Kidney epithelial cell (primary cell): ENCODE results near the gene JAK1. TPM values are rescaled to one million over a fixed set of nuclear protein-coding genes. Genes with fewer than 3 reads are reported as not detected.

Experiments used
- DNase-seq: peaks from one replicate; pipeline ENCODE4 v3.0.0-alpha.2; 2010; ENCODE audit warnings: low read depth
- H3K27me3 ChIP-seq: 2 replicates; pipeline ENCODE4 v1.6.0; 2011; ENCODE audit warnings: low read length; ENCODE audit not compliant: control insufficient read depth, insufficient read depth
- H3K36me3 ChIP-seq: 2 replicates; pipeline ENCODE4 v1.5.1; 2011; ENCODE audit warnings: low read length; ENCODE audit not compliant: control insufficient read depth, insufficient read depth
- H3K4me3 ChIP-seq: 2 replicates; pipeline ENCODE4 v1.5.1; 2011; ENCODE audit warnings: low read depth, mild to moderate bottlenecking, control low read depth, low read length
- total RNA-seq: library from RNA; depleted of rRNA; stranded (reverse); fragments of >200 nt; gene quantifications from 2 replicates; pipeline ENCODE4 v1.2.3, GENCODE V29; 2015
- TF ChIP-seq, protein P1 (sequence below): IDR thresholded peaks from 2 replicates; pipeline ENCODE4 v1.5.1; 2011; ENCODE audit warnings: mild to moderate bottlenecking, moderate library complexity, low read length, control low read depth, inconsistent platforms; ENCODE audit not compliant: insufficient read depth, poor library complexity, severe bottlenecking

The JAK1 gene
- total RNA-seq, 1 donor from 2014 or later = 138 TPM

DNA sequence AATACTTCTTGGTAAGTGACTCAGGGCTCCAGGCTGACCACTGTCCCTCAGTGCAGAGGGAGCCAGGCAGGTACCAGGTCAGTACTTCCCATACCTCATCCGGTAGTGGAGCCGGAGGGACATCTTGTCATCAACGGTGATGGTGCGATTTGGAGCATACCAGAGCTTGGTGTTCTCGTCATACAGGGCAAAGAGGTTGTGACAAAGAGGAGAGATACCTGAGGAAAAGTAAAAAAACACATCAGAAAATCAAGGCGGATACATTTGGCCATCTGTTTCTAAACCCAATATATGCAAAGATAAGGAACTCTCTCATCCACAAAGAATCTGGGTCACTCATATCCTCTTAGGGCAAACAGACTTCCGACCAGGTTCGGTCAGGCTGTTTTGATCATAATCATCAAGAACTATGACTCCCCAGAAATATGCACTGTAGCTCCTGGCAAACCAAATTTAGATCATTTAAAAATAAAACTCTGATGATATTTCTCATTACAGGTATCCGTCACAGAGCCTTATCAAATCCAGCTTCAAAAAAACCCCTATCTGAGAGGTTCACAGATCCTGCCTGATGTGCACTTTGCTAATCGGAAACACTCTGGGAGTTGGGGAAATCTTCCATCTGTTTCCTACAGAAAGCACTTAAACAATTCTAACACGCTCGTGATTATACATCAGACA lies 87.3 kb downstream of the JAK1 start:
- Histone ChIP-seq H3K36me3 (peaks cover 1% of the 10 kb centered on the region), H3K27me3 (no peaks in the 10 kb centered on the region), H3K4me3 (no peak overlapping the region)
- TF ChIP-seq, protein P1, sequence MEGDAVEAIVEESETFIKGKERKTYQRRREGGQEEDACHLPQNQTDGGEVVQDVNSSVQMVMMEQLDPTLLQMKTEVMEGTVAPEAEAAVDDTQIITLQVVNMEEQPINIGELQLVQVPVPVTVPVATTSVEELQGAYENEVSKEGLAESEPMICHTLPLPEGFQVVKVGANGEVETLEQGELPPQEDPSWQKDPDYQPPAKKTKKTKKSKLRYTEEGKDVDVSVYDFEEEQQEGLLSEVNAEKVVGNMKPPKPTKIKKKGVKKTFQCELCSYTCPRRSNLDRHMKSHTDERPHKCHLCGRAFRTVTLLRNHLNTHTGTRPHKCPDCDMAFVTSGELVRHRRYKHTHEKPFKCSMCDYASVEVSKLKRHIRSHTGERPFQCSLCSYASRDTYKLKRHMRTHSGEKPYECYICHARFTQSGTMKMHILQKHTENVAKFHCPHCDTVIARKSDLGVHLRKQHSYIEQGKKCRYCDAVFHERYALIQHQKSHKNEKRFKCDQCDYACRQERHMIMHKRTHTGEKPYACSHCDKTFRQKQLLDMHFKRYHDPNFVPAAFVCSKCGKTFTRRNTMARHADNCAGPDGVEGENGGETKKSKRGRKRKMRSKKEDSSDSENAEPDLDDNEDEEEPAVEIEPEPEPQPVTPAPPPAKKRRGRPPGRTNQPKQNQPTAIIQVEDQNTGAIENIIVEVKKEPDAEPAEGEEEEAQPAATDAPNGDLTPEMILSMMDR = no peak
- DNase-seq = no peak

DNA sequence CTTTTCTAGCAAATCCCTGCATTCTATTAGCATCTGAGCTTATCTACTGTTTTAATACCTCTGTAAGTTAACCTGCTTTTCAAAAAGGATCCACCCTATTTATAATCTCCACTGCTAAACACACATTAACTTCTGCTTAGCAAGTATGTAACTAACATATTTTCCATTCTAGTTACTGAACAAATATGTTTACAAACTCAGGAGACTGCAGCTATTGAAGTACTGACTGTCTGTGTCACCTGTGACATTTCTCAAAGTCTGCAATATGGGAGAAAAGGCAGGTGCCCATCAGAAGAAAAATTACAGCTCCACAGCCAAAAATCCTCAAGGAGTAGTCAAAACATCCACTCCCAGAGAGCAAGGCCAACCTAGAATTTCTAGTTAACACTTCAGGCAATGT lies 88.3 kb downstream of the JAK1 start:
- no peak overlapping the region for H3K4me3 ChIP-seq
- H3K36me3 ChIP-seq = peaks cover 2% of the 10 kb centered on the region
- no peak for DNase-seq
- H3K27me3 ChIP-seq = no peaks in the 10 kb centered on the region
- TF ChIP-seq, protein P1 = no peak

DNA sequence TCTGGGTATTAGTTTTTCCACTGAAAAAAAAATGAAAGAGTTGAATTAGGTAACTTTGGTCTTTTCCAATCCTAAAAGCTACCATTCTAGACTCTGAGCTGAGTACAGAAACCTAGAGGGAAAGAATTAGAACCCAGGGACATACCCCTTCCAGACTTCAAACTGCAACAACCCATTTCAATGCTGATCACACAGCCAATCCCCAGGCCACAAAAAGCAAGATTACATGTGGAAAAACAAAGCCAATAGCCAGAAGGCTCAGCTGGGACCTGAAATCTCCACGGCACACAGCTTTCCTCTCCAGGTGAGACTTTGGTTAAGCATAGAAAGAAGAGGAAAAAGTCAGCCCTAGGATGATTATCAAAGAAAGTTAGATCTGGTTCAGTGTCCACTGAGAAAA lies 88.8 kb downstream of the JAK1 start:
- Histone ChIP-seq H3K27me3 (no peaks in the 10 kb centered on the region), H3K4me3 (no peak overlapping the region), H3K36me3 (peaks cover 2% of the 10 kb centered on the region)
- TF ChIP-seq, protein P1 = no peak
- no peak for DNase-seq

DNA sequence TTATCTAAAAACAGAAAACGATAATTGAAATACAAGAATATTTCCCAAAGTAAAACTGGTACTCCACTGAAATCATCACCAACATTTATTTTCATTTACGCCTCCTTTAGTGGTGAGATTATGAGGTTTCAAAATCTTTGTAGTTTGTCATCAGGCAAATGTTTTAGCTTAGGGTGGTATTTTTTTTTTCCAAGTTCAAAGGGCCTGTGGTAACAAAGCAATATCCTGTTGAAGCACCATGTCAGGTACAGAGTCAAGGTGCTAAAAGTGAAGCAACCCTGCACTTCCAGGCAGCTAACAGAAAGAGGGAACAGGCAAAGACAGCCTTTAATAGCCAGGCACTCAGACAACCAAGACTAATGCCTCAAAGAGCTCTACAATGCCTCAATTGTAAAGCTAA lies 89.2 kb downstream of the JAK1 start:
- Histone ChIP-seq H3K27me3 (no peaks in the 10 kb centered on the region), H3K4me3 (no peak overlapping the region), H3K36me3 (peaks cover 2% of the 10 kb centered on the region)
- DNase-seq = no peak
- TF ChIP-seq, protein P1 = no peak

DNA sequence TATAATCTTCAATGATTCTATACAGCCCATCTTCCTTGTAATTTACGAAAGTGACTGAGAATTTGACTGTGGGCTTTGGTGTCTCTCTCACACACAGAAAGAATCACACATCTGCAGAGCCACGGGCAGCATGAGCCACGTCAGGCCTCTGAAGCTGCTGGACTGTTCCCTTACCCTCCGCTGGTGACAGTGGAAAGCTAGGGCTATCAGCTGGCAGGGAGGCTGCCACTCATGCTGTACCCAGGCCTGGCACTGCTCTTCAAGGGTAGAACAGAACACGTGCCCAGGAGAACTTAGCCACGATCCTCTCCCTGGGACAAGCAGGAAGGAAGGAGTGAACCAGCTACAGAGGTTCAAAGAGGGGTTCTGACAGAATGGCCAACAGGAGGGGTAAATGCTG lies 90.7 kb downstream of the JAK1 start:
- Histone ChIP-seq H3K27me3 (no peaks in the 10 kb centered on the region), H3K36me3 (peaks cover 2% of the 10 kb centered on the region), H3K4me3 (no peak overlapping the region)
- DNase-seq = no peak
- TF ChIP-seq, protein P1 = no peak

DNA sequence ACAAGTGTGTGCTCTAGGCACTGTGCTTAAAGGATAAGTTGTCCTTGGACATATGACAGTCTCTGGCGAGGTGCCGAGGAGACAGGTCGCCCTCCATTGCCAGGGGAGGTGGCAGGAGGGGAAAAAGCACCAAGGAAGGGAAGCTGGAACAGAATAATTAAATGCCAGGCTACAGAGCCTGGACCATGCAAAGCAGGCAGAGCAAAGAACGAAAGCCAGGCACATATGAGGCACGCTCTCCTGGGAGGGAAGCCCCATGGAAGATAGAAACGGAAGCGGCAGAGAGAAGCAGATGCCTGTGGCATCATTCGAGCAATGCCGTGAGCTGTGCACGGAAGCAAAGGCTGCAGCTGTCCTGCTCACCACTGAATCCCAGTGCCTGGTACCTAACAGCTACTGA lies 91.2 kb downstream of the JAK1 start:
- DNase-seq = no peak
- peaks cover 2% of the 10 kb centered on the region for H3K36me3 ChIP-seq
- TF ChIP-seq, protein P1 = no peak
- H3K27me3 ChIP-seq = no peaks in the 10 kb centered on the region
- H3K4me3 ChIP-seq = no peak overlapping the region
